SK-N-SH (cell line): ENCODE measurements around the gene HS1BP3. TPM values are rescaled to one million over a fixed set of nuclear protein-coding genes. Genes with fewer than 3 reads are reported as not detected.

Experiments used
- CTCF ChIA-PET: fragments of 300-600, 350-600 bp; formaldehyde crosslinking; extraction: SDS; loops from one replicate; lab custom pipeline; 2021; lab: Yijun Ruan, JAX
- POLR2A ChIA-PET: fragments of 350-600 bp; sonication (Branson Sonifier 250); formaldehyde crosslinking; extraction: SDS; loops from one replicate; lab custom pipeline; 2020; ENCODE audit warnings: antibody characterized with exemption, inconsistent platforms; lab: Yijun Ruan, JAX
- DNase-seq: peaks from one replicate; pipeline ENCODE4 v3.0.0; 2012
- H2AFZ ChIP-seq: fragments of 200-600 bp; sonication (generic); 2 replicates; pipeline ENCODE4 v1.8.1; 2016; ENCODE audit warnings: antibody characterized with exemption, mild to moderate bottlenecking, low read depth
- H3F3A ChIP-seq: fragments of 200-600 bp; sonication (generic); replicated peaks from 2 replicates; pipeline ENCODE3; 2016; ENCODE audit warnings: antibody characterized with exemption, mild to moderate bottlenecking; ENCODE audit not compliant: insufficient read depth
- H3K27ac ChIP-seq, 2 experiments: fragments of 200-500 bp in 1 of 2; fragments of 200-600 bp in 1 of 2; sonication (Bioruptor generic) in 1 of 2; sonication (generic), shearing (Covaris generic) in 1 of 2; 2 replicates each; pipeline versions ENCODE4 v1.5.1 to v1.6.1; 2014 to 2016; ENCODE audit warnings: low read depth in 2 of 2, inconsistent platforms in 1 of 2, low read length in 1 of 2, mild to moderate bottlenecking in 1 of 2, mixed read lengths in 1 of 2
- H3K27me3 ChIP-seq: fragments of 200-600 bp; sonication (generic), shearing (Covaris generic); 2 replicates; pipeline ENCODE4 v1.6.1; 2016; ENCODE audit warnings: mixed run types; ENCODE audit not compliant: insufficient read depth
- H3K36me3 ChIP-seq, 2 experiments: fragments of 200-500 bp in 1 of 2; fragments of 200-600 bp in 1 of 2; sonication (Bioruptor generic) in 1 of 2; sonication (generic) in 1 of 2; replicated peaks in 1 of 2; 2 replicates each; pipeline versions ENCODE3 to v1.5.1; 2014 to 2016; ENCODE audit warnings: low read length in 1 of 2, mild to moderate bottlenecking in 1 of 2; ENCODE audit not compliant: insufficient read depth in 2 of 2, control insufficient read depth in 1 of 2
- H3K4me1 ChIP-seq, 2 experiments: fragments of 200-500 bp in 1 of 2; fragments of 200-600 bp in 1 of 2; sonication (Bioruptor generic) in 1 of 2; sonication (generic), shearing (Covaris generic) in 1 of 2; 2 replicates each; pipeline versions ENCODE4 v1.5.1 to v1.6.1; 2014 to 2016; ENCODE audit warnings: low read depth in 1 of 2, low read length in 1 of 2, mixed run types in 1 of 2; ENCODE audit not compliant: insufficient read depth in 2 of 2, control insufficient read depth in 1 of 2
- H3K4me2 ChIP-seq: fragments of 200-600 bp; sonication (generic), shearing (Covaris generic); 2 replicates; pipeline ENCODE4 v1.6.1; 2017; ENCODE audit warnings: mixed run types
- H3K4me3 ChIP-seq, 2 experiments: fragments of 200-500 bp in 1 of 2; fragments of 200-600 bp in 1 of 2; sonication (Bioruptor generic) in 1 of 2; sonication (generic), shearing (Covaris generic) in 1 of 2; 2 replicates each; pipeline versions ENCODE4 v1.5.1 to v1.8.1; 2014 to 2016; ENCODE audit warnings: low read depth in 2 of 2, inconsistent platforms in 1 of 2, low read length in 1 of 2, mild to moderate bottlenecking in 1 of 2, mixed read lengths in 1 of 2, moderate library complexity in 1 of 2
- H3K79me2 ChIP-seq: fragments of 200-600 bp; sonication (generic); 2 replicates; pipeline ENCODE4 v1.8.1; 2017; ENCODE audit warnings: mild to moderate bottlenecking; ENCODE audit not compliant: insufficient read depth
- H3K9ac ChIP-seq: fragments of 200-600 bp; sonication (generic); 2 replicates; pipeline ENCODE4 v1.6.1; 2017; ENCODE audit warnings: mixed run types
- H3K9me2 ChIP-seq: fragments of 200-600 bp; sonication (generic); 2 replicates; pipeline ENCODE4 v1.6.1; 2017; ENCODE audit warnings: mixed run types
- H3K9me3 ChIP-seq: fragments of 200-600 bp; sonication (generic); 2 replicates; pipeline ENCODE4 v1.6.1; 2017; ENCODE audit warnings: mixed run types, mild to moderate bottlenecking, moderate library complexity
- H4K20me1 ChIP-seq: fragments of 200-600 bp; sonication (generic); 2 replicates; pipeline ENCODE4 v1.6.1; 2017; ENCODE audit warnings: mild to moderate bottlenecking, mixed run types; ENCODE audit not compliant: insufficient read depth
- CHD2 ChIP-seq: fragments of 150-350 bp; IDR thresholded peaks from 2 replicates; pipeline ENCODE4 v1.6.1; 2018; ENCODE audit warnings: low read length; ENCODE audit not compliant: partially characterized antibody
- ELF1 ChIP-seq: IDR thresholded peaks from 2 replicates; pipeline ENCODE4 v1.4.0; 2012
- EZH2phosphoT487 ChIP-seq: fragments of 200-600 bp; sonication (generic); IDR thresholded peaks from 2 replicates; pipeline ENCODE4 v1.6.1; 2017; ENCODE audit warnings: low read depth, mixed run types, mild to moderate bottlenecking, antibody characterized with exemption, moderate library complexity, borderline replicate concordance
- FOXM1 ChIP-seq: IDR thresholded peaks from 2 replicates; pipeline ENCODE4 v1.4.0; 2012; ENCODE audit warnings: low read depth, mild to moderate bottlenecking
- GATA2 ChIP-seq: sonication (generic); formaldehyde crosslinking; IDR thresholded peaks from 2 replicates; pipeline ENCODE4 v1.5.0; 2020; ENCODE audit warnings: mild to moderate bottlenecking, missing genetic modification reagents
- NFIC ChIP-seq: IDR thresholded peaks from 2 replicates; pipeline ENCODE4 v1.4.0; 2012; ENCODE audit warnings: borderline replicate concordance
- NRF1 ChIP-seq: IDR thresholded peaks from 2 replicates; pipeline ENCODE4 v1.6.1; 2012; ENCODE audit warnings: low read depth, mild to moderate bottlenecking, low read length
- PBX3 ChIP-seq: IDR thresholded peaks from 2 replicates; pipeline ENCODE4; 2012
- POLR2AphosphoS5 ChIP-seq: IDR thresholded peaks from 2 replicates; pipeline ENCODE4 v1.6.1; 2012; ENCODE audit warnings: low read depth, low read length
- REST ChIP-seq: IDR thresholded peaks from 2 replicates; pipeline ENCODE4 v1.6.1; 2012; ENCODE audit warnings: mild to moderate bottlenecking, low read depth, low read length, moderate library complexity
- RFX5 ChIP-seq: IDR thresholded peaks from 2 replicates; pipeline ENCODE4 v1.6.1; 2012; ENCODE audit warnings: mild to moderate bottlenecking, improper control_type of control experiment, low read length
- SMC3 ChIP-seq: IDR thresholded peaks from 2 replicates; pipeline ENCODE4 v1.6.1; 2012; ENCODE audit warnings: low read depth, low read length, improper control_type of control experiment
- TAF1 ChIP-seq: IDR thresholded peaks from 2 replicates; pipeline ENCODE4 v1.6.1; 2012; ENCODE audit warnings: low read depth, mild to moderate bottlenecking, low read length, moderate library complexity, borderline replicate concordance
- TCF12 ChIP-seq: IDR thresholded peaks from 2 replicates; pipeline ENCODE4 v1.4.0; 2012
- USF2 ChIP-seq: fragments of 150-350 bp; IDR thresholded peaks from 2 replicates; pipeline ENCODE4 v1.6.1; 2017; ENCODE audit warnings: antibody characterized with exemption, low read length, low read depth, borderline replicate concordance
- WGBS: methylation state at CpG from one replicate; pipeline ENCODE4 v1.1.6; 2017; ENCODE audit warnings: low lambda C conversion rate; 5-methylcytosine and 5-hydroxymethylcytosine counted together
- polyA plus RNA-seq, 3 experiments: library from polyadenylated mRNA; depleted of rRNA; stranded (reverse); fragments of >200 nt; gene quantifications; 2 replicates each; pipeline ENCODE4 v1.2.3, GENCODE V29; 2012
- TF ChIP-seq, protein P1 (sequence below): IDR thresholded peaks from 2 replicates; pipeline ENCODE4 v1.4.0; 2012; ENCODE audit warnings: low read depth

HS1BP3 gene
- polyA plus RNA-seq, 1 of the 3 experiments (the other 2 are of a cell fraction), result 20.1 TPM

DNA sequence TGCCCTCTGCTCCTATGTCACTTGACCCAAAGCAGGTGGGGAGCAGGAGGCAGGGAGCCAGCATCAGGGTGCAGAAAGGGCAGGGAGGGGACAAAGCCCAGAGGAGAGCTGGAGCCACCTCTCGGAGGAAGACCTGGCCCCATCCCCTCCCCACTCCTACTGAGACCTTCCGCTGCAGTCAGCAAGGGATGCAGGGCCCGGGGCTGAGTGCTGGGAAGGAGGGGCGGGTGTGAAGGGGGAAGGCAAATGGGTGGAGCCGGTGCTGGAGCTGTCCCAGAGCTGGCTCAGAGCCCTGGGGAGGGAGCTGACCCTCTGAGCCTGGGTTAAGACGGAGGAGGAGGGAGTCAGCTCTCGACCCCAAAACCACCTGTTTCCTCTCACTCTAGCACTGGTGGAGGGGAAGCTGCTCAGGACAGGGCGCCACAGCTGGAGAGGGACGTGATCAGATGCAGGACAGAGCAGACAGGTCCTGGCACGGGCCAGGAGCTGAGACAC, 33.8 kb downstream of the HS1BP3 start:
- no peaks in the 10 kb centered on the region for H3K9me3 ChIP-seq
- H3K27ac ChIP-seq, result peak overlapping the region in 1 of 2 experiments; percentile 90; a peak in 1 of 4 replicates
- H2AFZ ChIP-seq, result no peak overlapping the region
- peaks cover 18 to 43% of the 10 kb centered on the region in 2 experiments; a peak in 3 of 4 replicates for H3K4me1 ChIP-seq
- H3K36me3 ChIP-seq, result peaks cover 0 to 16% of the 10 kb centered on the region in 2 experiments
- WGBS, result 80% methylated on average over 10 of the region's 10 CpGs
- no peaks in the 10 kb centered on the region for H3K9me2 ChIP-seq
- TF ChIP-seq PBX3 (no peak), FOXM1 (no peak), POLR2AphosphoS5 (no peak), TCF12 (no peak), RFX5 (no peak), EZH2phosphoT487 (no peak)
- TF ChIP-seq, protein P1, sequence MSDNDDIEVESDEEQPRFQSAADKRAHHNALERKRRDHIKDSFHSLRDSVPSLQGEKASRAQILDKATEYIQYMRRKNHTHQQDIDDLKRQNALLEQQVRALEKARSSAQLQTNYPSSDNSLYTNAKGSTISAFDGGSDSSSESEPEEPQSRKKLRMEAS, result no peak
- H3K4me2 ChIP-seq, result 0 out of 2 replicates have a peak overlapping the region, but pooled peaks have one; percentile 24
- peak; percentile 54 for DNase-seq
- H3K9ac ChIP-seq, result 0 out of 2 replicates have a peak overlapping the region, but pooled peaks have one; percentile 80
- H3K27me3 ChIP-seq, result no peaks in the 10 kb centered on the region
- no peak overlapping the region for H3K4me3 ChIP-seq
- H4K20me1 ChIP-seq, result no peaks in the 10 kb centered on the region
- CTCF ChIA-PET, result interaction anchor here (1.0 to 5.2 kb wide), 20 partner anchors 8 to 238 kb away, joined by 3 to 22 read pairs (median 5); partner anchors contain the start of genes HS1BP3 and RHOB
- no peaks in the 10 kb centered on the region for H3F3A ChIP-seq
- POLR2A ChIA-PET, result interaction anchor here (2.4 kb wide), 1 partner anchor 169 kb away, joined by 18 read pairs; the partner anchor contains the start of gene RHOB
- H3K79me2 ChIP-seq, result no peaks in the 10 kb centered on the region

DNA sequence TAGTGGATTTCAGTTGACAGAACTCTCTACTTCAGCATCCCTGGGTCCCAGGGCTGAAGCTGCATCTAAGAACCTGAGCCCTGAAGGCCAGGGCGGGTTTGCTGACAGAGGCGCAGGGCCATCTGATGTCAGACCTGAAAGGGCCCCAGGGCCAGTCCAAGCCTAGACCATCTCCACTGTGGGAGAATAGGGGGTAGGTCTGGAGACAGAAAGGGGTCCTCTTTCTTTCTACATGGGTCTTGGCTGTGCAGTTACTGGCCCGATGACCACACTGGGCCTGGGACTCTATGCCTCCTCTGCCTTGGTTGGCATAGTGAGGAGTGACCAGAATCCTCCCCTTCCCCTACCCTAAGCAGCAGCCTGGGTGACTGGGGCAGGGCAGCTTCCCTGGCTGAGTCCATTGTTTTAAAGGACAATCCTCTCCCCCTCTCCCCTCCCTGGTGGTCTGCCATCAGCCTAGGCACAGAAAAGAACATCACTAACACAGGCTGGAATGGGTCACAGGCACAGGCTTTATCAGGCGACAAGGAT, 34.5 kb downstream of the HS1BP3 start:
- ChIA-PET POLR2A (interaction anchor here (1.6 to 1.8 kb wide), 2 partner anchors 78 to 169 kb away, joined by 3 to 9 read pairs; partner anchors contain the start of gene RHOB), CTCF (interaction anchor here (0.6 to 5.2 kb wide), 9 partner anchors 10 to 205 kb away, joined by 3 to 22 read pairs (median 4); partner anchors contain the start of genes HS1BP3 and RHOB)
- no peaks in the 10 kb centered on the region for H3F3A ChIP-seq
- no peak for DNase-seq
- no peak overlapping the region for H3K4me3 ChIP-seq
- WGBS, result 100% methylated on average over 3 of the region's 4 CpGs
- H3K27ac ChIP-seq, result no peak overlapping the region
- no peak overlapping the region for H2AFZ ChIP-seq
- no peaks in the 10 kb centered on the region for H3K9me3 ChIP-seq
- peaks cover 0 to 8% of the 10 kb centered on the region in 2 experiments for H3K36me3 ChIP-seq
- H3K79me2 ChIP-seq, result no peaks in the 10 kb centered on the region
- no peaks in the 10 kb centered on the region for H3K9me2 ChIP-seq
- no peak for TF ChIP-seq EZH2phosphoT487
- no peak for TF ChIP-seq RFX5
- no peak for TF ChIP-seq CHD2
- no peak for TF ChIP-seq SMC3
- no peak for TF ChIP-seq TCF12
- no peak for TF ChIP-seq ELF1
- no peak for TF ChIP-seq GATA2
- TF ChIP-seq USF2, result no peak
- TF ChIP-seq NFIC, result no peak
- TF ChIP-seq REST, result no peak
- no peak for TF ChIP-seq NRF1
- no peak for TF ChIP-seq TAF1
- peaks cover 18 to 43% of the 10 kb centered on the region in 2 experiments; a peak in 3 of 4 replicates for H3K4me1 ChIP-seq
- H3K27me3 ChIP-seq, result no peaks in the 10 kb centered on the region
- H4K20me1 ChIP-seq, result no peaks in the 10 kb centered on the region
- H3K4me2 ChIP-seq, result no peak overlapping the region
- no peak overlapping the region for H3K9ac ChIP-seq
